Measurements from ENCODE around the gene DDB1. TPM values are rescaled to one million over a fixed set of nuclear protein-coding genes. Genes with fewer than 3 reads are reported as not detected.

The DDB1 gene
- total and polyA plus RNA-seq, 9 of the 15 experiments (the other 6 are each of a cell fraction or from before 2014, with no cell fraction given) = 172 to 361 (median 266) TPM

GRCh38 chr11:61361741-61362541, 29.0 kb upstream of the DDB1 start, which contains the start of the genes CYB561A3 and TMEM138 (continued):
- TF ChIP-seq ATF4 (CRISPR knock-in tag; IDR thresholded peaks at IDR 0.05) (no peak), ZNF609 (CRISPR knock-in tag; IDR thresholded peaks at IDR 0.05; ENCODE audit: borderline replicate concordance) (no peak), ZNF3 (CRISPR knock-in tag; IDR thresholded peaks at IDR 0.05) (no peak), PHF21A (IDR thresholded peaks at IDR 0.05; ENCODE audit: borderline replicate concordance, low read depth) (no peak), SPI1 (IDR thresholded peaks at IDR 0.05; ENCODE audit: borderline replicate concordance, low read depth, low read length) (no peak), ZSCAN32 (CRISPR knock-in tag; IDR thresholded peaks at IDR 0.05) (no peak), ZNF318 (IDR thresholded peaks at IDR 0.05; ENCODE audit: borderline replicate concordance in 1 of 2, low read depth in 1 of 2) (no peak), FOSL1 (tag; conservative IDR thresholded peaks at IDR 0.05) (no peak; the same call in 1 of the 2 replicates), MAZ (CRISPR knock-in tag; conservative IDR thresholded peaks at IDR 0.05 in 1 of 2, IDR thresholded peaks at IDR 0.05 in 1 of 2) (peak; percentile 78 to 86), PML (IDR thresholded peaks at IDR 0.05; ENCODE audit: low read length) (no peak; the same call in 1 of the 2 replicates), MYBL2 (IDR thresholded peaks at IDR 0.05; ENCODE audit: low read depth) (peak; percentile 83), MYBL2 (CRISPR knock-in tag; IDR thresholded peaks at IDR 0.05; ENCODE audit: borderline replicate concordance) (no peak), NCOA4 (IDR thresholded peaks at IDR 0.05; ENCODE audit: partially characterized antibody) (no peak)
